NCI-H345 treated with DMSO at 0.1 percent for 48 hours (cell line): ENCODE measurements around the gene LENEP.

ENCODE experiments used
- DNase-seq: peaks from one replicate; lab custom pipeline; 2025; ENCODE audit not compliant: unreplicated experiment; lab: John Stamatoyannopoulos, UW

Gene LENEP

DNA sequence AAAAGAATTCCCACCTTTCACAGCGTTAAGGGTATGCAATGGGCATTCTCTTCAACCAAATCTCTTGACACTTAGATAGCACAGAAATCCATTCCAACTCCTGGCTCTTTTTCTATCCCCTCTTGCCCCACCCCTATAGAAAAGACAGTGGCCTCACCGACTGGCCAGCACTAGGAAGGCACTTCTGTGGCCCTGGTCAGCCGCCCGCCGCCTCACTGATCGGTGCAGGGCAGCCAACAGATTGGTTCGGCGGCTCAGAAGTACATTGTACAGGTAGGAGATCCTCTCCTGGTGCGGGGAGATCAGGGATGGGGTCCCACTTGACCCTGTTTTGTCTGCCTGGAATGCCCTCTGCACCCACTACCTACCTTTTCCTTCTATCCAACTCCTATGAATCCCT lies 30.9 kb downstream of the LENEP start:
- DNase-seq: no peak

DNA sequence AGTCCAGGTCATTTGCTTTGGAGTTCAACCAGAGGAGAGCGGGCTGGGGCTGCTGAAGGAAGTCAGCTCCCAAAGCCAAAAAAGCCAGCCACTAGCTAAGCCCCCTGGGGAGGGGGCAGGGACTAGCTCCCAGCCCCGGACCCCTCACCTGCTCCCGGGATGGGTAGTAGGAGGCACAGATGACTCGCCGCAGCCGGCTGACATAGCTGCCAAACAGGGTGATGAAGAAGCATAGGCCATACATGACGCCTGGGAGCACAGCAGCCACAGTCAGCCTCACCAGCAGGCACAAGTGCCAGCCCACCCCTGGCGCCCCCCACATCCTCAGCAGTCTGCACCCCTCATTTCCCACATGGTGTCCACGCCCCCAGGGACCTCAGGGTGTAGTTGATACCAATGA lies 32.8 kb downstream of the LENEP start:
- DNase-seq: no peak

GRCh38 chr1:155026588-155026987 lies 33.2 kb downstream of the LENEP start:
- no peak for DNase-seq

- DNase-seq: no peak
Measured at GRCh38 chr1:155029513-155030242, 36.3 kb downstream of the LENEP start.

DNA sequence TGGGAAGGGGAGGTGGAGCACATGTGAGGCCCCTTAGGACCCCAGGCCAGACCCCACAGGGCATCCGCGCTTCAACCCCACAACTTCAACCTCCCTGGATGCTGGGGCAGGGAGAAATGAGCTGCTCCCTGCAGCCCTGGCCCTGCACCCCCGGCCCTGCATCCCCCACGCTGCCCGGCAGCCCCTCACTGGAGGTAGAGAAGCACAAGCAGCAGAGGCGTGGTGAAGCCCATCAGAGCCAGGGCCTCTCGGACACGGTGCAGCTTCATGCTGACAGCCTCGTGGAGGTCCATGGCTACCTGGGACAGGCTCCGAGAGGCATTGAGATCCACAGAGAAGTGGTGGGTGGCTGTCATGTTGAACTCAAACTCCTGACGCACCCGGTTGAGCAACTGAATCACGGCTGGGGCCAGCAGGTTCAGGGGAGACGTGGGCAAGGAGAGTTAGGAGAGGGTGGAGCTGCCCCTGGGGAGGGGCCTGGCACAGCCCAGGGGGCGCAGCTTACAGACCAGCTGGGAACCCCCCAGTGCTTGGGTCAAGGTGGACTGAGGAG lies 36.9 kb downstream of the LENEP start:
- no peak for DNase-seq

DNA sequence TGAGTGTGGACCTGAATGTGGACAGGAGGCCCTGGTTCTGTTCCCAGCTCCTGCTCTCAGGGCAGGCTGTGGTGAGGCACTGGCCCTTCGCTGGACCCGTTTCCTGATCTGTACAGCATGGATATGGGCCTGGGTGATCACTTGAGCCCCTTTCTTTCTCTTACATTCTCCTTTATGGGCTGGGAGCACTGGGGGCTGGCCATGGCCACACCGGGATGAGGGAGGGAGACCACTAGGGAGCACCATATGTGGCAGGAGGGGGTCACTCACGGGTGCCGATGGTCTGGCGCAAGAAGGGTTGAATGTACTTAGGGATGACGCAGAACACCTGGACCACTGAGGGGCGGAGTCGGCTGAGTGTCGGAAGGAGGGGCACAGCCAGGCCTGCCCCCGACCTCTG lies 37.5 kb downstream of the LENEP start:
- DNase-seq: no peak

DNA sequence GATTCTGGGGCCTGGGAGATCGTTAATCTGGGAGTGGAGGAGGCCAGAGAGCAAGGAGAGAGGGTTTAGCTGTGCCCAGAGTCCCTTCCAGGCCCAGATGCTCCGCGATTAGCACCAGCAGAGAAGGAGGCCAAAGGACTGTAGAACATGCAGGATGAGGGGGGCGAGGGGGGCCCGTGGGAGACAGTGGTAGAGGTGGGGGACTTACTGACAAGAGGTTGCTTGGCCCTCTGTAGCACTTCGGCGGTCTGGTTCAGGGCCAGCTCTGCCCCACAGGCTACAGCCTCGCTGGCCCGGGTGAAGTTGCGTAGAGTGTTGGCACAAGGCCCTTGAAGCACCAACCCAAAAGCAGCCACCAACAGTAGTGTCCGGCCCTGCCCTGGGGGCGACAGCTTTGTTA lies 39.5 kb downstream of the LENEP start:
- no peak for DNase-seq

DNA sequence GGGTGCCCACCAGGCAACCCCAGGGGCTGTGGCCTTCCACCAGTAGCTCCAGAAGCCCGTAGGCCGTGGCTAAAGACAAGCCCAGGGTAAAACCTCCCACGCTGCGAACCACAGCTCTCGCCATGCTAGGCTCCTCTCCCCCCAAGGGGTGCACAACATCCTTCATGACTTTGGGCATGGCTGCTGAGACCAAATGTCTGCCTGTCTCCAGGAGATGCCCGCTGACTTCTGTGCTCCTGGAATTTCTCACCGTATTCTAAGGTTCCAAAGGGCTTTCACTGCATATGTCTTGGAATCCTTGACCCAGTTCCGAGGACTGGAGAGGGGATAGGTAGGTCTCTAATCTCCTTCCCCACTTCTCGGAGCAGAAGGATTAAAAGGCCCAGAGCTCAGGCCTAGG lies 40.1 kb downstream of the LENEP start, which contains the start of the genes DCST1 and DCST2:
Gene DCST1 (plus strand): TSS at position 301 of the 400 bp plus-strand sequence. CDS start 213 bp downstream, outside the sequence.
Gene DCST2 (minus strand): TSS at position 258 of the 400 bp plus-strand sequence. CDS start 80 bp downstream, at position 178.
- DNase-seq: no peak

DNA sequence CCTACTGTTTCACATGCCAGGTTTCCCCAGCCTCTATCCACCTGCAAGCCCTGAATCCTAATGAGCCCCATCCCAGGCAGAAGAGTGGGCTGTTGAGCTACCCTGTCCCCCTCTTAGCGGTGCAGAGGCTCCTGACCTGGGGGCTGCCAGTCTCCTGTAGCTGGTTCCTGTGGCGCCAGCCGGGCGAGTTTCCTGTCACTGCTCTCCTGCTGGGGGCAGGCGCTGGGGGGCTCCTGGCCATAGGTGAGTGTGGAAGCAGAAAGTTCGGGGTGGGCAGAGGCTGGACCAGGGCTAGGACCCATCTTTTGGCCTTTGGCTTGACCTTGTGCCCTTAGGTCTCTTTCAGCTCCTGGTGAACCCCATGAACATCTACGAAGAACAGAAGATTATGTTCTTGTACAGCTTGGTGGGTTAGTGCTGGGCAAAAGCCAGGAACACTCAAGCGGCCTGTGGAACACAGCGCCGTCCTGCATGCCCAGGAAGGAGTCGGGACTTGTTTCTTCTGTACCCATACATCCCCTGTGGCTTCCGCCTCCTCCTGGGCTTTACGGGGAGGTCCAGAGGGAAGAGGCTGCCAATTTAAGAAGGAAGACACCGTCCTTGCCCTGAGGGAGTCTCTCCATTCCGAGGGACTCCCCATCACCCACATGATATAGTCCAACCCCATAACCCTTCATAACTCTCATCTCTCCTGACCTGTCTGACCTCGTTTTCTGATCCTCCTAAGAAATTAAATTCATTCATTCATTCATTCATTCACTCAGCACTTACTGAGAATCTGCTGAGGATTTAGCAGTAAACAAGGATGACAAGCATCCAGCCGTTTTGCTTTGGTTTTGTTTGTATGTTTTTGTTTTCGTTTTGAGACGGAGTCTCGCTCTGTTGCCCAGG lies 41.2 kb downstream of the LENEP start:
- DNase-seq: no peak

DNA sequence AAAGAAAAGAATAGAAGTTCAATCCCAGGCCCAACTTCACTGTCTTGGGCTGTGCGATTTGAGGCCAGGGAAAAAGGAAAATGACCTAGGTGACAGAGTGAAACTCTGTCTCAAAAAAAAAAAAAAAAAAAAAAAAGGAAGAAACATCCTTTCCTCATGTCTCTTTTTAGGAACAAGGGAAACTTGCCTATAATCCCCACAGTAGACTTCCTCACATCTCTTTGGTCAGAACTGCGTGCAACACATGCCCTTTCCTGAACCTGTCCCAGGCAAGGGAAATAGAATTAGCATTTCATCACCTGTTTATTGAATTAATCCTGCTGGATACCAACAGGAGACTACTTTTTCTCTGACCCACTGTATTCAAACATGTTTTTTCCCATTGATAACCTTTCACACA lies 42.5 kb downstream of the LENEP start:
- no peak for DNase-seq

- DNase-seq: no peak
Measured at GRCh38 chr1:155037043-155037442, 43.7 kb downstream of the LENEP start.

DNA sequence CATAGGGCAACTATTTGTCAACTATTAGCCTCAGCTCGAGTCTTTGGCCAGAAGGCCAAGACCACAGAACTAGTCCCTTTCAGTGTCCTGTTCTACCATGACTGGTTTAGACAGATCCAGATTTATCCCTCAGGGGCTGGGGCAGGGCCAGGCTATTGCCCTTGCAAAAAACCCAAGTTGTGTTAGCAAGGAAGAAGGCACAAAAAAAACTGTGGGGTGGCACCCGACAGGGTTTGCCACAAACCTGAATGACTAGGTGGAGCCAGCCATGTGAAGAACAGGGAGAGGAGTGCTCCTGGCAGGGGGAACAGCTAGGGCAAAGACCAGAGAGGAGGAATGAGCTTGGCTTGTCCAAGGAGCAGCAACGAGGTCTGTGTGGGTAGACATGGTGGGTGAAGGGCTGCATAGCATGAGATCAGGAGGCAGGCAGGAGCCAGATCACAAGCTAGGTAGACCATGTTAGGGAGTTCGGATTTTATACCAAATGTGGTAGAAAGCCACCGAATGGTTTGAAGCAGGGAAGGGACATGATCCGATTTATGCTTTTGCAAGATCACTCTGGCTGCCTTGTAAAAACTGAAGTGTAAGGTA lies 44.6 kb downstream of the LENEP start:
- no peak for DNase-seq

DNA sequence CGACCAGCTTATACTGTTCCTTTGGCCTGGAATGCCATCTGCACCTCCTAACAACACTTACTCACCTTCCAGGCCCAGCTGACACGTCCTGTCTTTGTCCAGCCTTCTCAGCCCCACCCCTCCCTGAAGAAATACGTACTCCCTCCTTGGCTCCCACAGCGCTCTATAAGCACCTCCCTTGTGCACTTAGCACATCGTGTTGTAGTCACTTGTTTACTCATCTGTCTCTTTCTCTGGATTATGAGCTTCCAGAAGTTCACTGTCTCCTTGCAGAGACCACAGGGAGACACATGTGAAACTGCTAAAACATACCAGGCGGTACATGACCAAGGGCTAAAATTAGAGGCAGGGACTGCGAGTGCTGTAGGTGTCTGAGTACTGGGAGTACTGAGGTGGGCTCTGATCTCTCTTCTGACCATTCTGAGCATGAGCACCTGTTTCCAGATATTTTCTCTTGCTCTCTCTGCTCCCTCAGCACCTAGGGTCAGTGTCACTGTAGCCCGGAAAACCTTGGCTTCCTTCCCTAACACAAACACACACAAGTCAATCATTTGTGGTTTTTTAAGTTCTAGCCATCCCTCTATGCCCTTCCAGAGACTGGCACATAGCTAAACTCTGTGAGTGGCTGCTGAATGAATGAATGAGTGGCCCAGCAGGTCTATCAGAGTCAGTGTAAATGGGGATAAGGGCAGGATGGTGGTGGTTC lies 45.4 kb downstream of the LENEP start:
- no peak for DNase-seq

DNA sequence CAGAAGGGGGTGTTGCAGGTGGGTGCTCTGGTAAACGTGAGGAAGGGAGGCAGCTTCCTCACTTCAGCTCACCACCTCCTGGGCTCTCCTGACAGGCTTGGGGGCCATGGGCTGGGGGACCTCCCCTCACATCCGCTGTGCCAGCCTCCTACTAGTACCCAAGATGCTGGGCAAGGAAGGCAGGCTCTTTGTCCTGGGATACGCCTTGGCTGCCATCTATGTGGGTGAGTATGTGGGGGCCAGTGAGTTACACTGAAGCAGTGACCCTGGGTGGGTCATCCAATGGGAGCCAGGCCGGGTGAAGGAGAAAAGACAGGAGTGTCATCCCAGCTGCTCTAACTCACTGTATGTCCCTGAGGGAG lies 45.9 kb downstream of the LENEP start:
- DNase-seq: no peak

DNA sequence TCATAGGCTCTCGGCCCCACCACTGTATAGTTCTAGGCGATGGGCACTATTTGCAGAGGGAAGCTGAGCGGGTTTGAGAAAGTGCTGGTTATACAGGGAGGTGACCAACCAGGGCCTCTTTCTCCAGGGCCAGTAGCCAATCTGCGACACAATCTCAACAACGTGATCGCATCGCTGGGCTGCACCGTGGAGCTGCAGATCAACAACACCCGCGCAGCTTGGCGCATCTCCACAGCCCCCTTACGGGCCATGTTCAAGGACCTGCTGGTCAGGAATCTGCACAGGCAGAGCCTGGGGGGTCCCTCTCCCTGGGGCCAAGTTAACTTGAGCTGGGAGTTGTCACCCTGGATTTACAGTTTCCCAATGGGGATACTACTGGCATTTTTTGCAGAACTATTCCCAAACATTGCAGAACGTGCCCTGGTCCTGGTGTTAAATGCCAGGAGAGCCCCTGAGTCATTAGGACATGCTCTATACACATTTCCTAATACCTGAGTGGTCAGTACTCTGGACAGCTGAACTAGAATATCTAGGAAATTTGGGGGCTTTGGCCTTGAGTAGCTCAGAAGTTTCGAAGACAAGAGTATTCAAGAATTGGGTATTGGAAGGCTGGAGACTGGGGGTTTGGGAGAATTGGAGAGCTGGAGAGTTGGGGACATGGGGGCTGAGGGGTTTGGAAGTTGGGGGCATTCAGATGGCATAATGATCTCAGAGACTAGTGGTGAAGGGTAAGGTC lies 47.1 kb downstream of the LENEP start:
- no peak for DNase-seq

DNA sequence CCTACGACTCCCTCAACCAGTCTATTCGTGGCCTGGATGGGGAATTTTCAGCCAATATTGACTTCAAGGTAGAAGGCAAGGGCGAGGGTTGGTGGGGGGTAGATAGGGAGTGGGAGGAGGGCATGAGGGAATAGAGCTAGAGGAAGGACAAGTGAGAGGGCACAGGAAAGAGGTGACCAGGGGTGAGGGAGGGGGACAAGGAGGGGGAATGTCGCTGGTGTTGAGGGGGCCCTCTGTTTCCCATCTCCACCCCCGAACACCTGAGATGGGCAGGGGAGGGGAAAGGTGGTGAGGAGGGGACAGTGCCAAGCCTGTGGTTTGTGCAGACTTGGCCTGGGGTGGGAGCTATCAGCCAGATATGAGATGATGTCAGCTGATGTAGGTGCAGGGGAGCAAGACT lies 49.4 kb downstream of the LENEP start:
- DNase-seq: no peak

DNA sequence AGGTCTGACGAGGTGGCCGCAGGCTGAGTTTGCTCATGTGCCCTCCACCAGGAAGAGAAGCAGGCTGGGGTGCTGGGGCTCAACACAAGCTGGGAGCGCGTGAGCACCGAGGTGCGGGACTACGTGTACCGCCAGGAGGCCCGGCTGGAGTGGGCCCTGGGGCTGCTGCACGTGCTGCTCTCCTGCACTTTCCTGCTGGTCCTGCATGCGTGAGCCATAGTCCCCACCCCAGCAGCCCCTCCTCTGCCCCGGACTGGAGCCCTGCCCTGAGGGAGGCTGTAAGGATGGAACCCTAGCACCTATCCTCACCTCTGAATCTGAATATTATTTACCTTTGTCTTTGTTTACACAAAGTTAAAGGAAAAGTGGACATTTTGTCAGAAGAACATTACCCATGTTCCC lies 49.9 kb downstream of the LENEP start:
- no peak for DNase-seq

DNA sequence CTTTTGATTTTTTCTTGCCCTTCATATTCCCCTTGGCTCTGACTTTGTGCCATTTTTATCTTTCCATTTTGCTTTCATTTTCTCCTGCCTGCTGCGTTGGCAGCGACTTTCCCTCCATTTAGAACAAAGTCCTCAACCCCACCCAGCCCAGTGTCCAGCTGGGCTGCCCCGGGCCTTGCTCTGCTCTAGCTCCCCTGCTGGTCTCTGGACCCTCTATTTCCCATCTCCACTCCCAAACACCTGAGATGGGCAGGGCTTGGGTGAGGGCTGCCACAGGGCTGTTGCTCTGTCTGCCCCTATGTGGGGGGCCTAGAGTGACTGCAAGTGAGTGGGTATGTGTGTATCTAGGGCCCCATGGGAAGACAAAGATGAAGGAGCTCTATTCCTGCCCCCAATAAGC lies 50.4 kb downstream of the LENEP start:
- no peak for DNase-seq
